PC-9 (cell line): ENCODE measurements around the gene FOXJ3.

Experiments
- CTCF ChIP-seq: fragments of 200-600 bp; sonication (generic); conservative IDR thresholded peaks from 2 replicates; pipeline ENCODE4 v1.6.1; 2017; ENCODE audit warnings: mixed run types, antibody characterized with exemption, mild to moderate bottlenecking, moderate library complexity
- EZH2 ChIP-seq: fragments of 200-600 bp; sonication (generic); IDR thresholded peaks from 2 replicates; pipeline ENCODE4 v1.8.0; 2017; ENCODE audit warnings: antibody characterized with exemption, low read depth

GRCh38 chr1:42153624-42154023 is 181.4 kb downstream of the FOXJ3 start:
- no peak for TF ChIP-seq CTCF
- TF ChIP-seq EZH2: no peak
